HG03280 (cell line): Measurements from ENCODE around the gene SAC3D1.

ENCODE experiments used
- ATAC-seq: cut with Tn5 transposase; IDR thresholded peaks from one replicate; pipeline ENCODE4 v1.9.1; 2021; ENCODE audit warnings: mild to moderate bottlenecking, moderate library complexity; ENCODE audit not compliant: unreplicated experiment

SAC3D1 gene

GRCh38 chr11:65086809-65087208 is 45.8 kb downstream of the SAC3D1 start:
- no peak for ATAC-seq

DNA sequence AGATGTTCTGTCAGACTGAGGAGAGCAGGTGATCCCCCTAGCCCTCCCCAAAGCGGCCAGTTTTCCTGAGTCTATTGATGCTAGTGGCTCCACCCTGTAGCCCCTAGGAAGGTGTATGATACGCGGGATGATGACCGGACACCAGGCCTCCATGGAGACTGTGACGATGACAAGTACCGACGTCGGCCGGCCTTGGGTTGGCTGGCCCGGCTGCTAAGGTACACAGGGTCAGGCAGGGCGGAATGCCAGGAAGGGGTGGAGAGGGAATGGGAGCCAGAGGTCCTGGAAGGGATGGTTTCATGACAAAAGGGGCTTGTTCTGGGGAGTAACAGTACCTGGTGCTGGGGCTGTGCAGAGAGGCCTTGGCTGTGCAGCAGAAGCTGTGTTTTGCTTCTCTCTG is 46.2 kb downstream of the SAC3D1 start:
- no peak for ATAC-seq

DNA sequence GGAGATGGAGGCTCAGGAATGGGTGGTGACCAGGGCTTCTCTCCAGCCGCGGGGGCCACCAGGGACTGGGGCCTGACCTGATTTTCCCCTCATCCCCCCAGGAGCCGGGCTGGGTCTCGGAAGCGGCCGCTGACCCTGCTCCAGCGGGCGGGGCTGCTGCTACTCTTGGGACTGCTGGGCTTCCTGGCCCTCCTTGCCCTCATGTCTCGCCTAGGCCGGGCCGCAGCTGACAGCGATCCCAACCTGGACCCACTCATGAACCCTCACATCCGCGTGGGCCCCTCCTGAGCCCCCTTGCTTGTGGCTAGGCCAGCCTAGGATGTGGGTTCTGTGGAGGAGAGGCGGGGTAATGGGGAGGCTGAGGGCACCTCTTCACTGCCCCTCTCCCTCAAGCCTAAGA is 46.8 kb downstream of the SAC3D1 start:
- ATAC-seq: no peak

DNA sequence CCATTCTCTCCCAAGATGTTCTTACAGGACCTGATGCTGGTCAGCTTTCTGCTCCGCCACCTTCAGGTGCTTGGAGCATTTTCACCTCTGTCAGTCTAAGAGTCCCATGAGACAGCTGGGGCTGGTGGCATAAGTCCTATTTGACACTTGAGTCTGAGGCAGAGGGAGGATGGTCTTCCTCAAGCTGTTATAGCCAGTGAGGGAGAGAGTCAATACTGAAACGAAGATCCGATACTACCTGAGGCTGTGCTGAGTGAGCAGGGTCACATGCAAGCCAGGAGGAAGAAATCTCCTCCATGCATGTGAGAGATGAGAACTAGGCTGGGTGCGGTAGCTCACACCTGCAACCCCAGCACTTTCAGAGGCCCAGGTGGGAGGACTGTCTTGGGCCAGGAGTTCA is 48.6 kb downstream of the SAC3D1 start:
- no peak for ATAC-seq

GRCh38 chr11:65090628-65091027 is 49.6 kb downstream of the SAC3D1 start:
- ATAC-seq: no peak
